IPS-NIHi7 (cell line): ENCODE results near the gene ITM2C.
A peak's percentile ranks its signal among the peaks of the same experiment; 100 is the strongest.

Source experiments
- DNase-seq: peaks from one replicate; pipeline ENCODE4 v3.0.0; 2012; ENCODE audit warnings: mixed read lengths; ENCODE audit errors: extremely low spot score

The ITM2C gene

DNA sequence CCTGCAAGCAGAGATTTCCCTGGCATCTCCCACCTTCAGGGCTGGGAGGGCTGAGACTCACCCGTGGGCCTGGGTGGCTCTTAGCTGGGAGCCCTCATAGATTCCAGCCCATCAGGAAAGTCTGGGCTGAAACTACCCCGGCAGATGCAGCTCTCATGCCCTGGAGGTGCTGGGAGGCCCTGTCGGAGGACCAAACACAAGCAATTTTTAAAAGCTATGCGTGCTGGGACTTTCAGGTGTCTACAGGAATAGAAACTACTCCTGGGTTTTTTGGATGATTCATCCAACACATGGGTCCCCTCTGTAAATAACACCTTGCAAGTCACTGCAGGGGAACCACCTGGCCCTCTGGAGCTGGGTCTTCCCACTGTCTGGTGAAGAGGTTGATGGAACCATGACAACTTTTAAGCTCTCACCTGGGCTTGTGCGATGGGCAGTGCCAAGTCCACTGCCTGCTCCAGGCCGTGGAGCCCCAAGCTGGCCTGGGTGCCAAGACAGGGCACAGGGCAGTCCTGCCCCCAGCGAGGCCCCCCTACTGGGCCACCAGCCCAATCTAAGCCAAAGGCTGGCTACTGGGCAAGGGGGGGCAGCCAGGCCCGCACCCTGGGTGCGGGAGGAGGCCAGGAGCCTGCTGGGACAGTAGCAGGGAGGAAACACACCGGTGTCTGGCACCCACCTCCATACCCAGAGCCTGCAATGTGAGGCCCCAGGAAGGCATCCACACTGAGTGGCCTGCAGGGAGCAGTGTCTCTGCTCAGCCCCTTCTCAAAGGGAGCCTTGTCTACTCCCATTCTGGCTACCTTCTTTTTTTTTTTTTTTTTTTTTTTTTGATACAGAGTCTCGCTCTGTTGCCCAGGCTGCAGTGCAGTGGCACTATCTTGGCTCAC, 61.4 kb downstream of the ITM2C start:
- DNase-seq, result peak; percentile 56

DNA sequence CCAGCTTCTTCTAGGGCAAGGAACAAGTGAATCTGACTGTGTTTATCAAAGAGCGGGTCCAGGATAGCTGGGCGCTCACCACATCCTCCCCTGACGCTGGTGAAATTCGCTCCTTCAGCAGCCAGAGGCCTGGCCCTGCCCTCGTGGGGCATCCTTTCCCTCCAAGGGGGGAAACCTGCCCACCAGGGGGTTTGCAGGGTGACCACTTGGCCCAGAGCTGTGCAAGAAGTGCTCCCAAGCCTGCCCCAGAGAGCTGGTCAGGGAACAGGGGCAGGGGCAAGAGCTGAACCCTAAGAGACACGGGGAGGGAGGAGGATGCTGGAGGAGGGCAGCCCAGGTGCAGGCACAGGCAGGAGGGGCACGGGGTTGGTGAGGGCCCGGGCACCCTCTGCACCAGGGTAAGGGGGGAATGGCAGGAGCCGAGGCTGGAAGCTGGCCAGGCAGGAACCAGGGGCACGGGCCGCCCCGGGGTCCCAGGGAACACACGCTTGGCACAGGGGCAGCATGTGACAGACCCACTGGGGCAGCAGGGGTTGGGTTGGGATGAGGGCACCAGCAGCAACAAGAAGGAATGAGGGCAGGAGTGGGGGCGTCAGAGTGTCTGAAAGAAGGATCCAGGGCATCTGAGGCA, 63.1 kb downstream of the ITM2C start:
- no peak for DNase-seq
